HG02763 (cell line): ENCODE measurements around the gene LIF.
"Not testable (repeated sequence)": the region's sequence is repeated elsewhere in the genome, so short reads cannot be mapped to it uniquely, and the experiment has no call there.

Source experiments
- ATAC-seq: cut with Tn5 transposase; IDR thresholded peaks from one replicate; pipeline ENCODE4 v1.9.1; 2021; ENCODE audit warnings: mild to moderate bottlenecking, moderate library complexity; ENCODE audit not compliant: unreplicated experiment

Gene LIF

GRCh38 chr22:30228509-30229359 lies 17.8 kb downstream of the LIF start:
- no peak for ATAC-seq

- no peak for ATAC-seq
Measured at GRCh38 chr22:30227438-30228228, 18.9 kb downstream of the LIF start.

- ATAC-seq: no peak
Measured at GRCh38 chr22:30226192-30226832, 20.2 kb downstream of the LIF start.

- ATAC-seq: no peak
Measured at GRCh38 chr22:30225220-30225927, 21.2 kb downstream of the LIF start.

GRCh38 chr22:30224161-30224857 lies 22.2 kb downstream of the LIF start:
- no peak for ATAC-seq

GRCh38 chr22:30223303-30223702 lies 23.3 kb downstream of the LIF start:
- no peak for ATAC-seq

GRCh38 chr22:30222321-30222720 lies 24.2 kb downstream of the LIF start:
- ATAC-seq: no peak

GRCh38 chr22:30221121-30221992 lies 25.2 kb downstream of the LIF start:
- ATAC-seq: no peak

- ATAC-seq: no peak
Measured at GRCh38 chr22:30220338-30221012, 26.1 kb downstream of the LIF start.

- ATAC-seq: no peak
Measured at GRCh38 chr22:30219668-30220278, 26.8 kb downstream of the LIF start.

GRCh38 chr22:30219049-30219654 lies 27.4 kb downstream of the LIF start:
- no peak for ATAC-seq

- no peak for ATAC-seq
Measured at GRCh38 chr22:30217698-30218560, 28.6 kb downstream of the LIF start.

- ATAC-seq: no peak
Measured at GRCh38 chr22:30216710-30217109, 29.8 kb downstream of the LIF start.

GRCh38 chr22:30216272-30216671 lies 30.3 kb downstream of the LIF start:
- not testable (repeated sequence) for ATAC-seq

GRCh38 chr22:30214703-30215407 lies 31.7 kb downstream of the LIF start:
- no peak for ATAC-seq

GRCh38 chr22:30212996-30213441 lies 33.5 kb downstream of the LIF start:
- ATAC-seq: no peak
